Thoracic aorta (tissue), 2 donors: Measurements from ENCODE around the gene MAGEA9B. TPM values are rescaled to one million over a fixed set of nuclear protein-coding genes. Genes with fewer than 3 reads are reported as not detected.
"Not testable (repeated sequence)": the region's sequence is repeated elsewhere in the genome, so short reads cannot be mapped to it uniquely, and the experiment has no call there.

Experiments
- ATAC-seq: fragments of 150-250 bp; one replicate; pipeline ENCODE4 v1.8.0; 2017; ENCODE audit warnings: low read depth; ENCODE audit not compliant: insufficient number of reproducible peaks, low FRiP score
- DNase-seq: peaks from one replicate; pipeline ENCODE4 v3.0.0-alpha.2; 2020; ENCODE audit warnings: low spot score
- H3K27ac ChIP-seq, 2 donors: fragments of 200-600 bp; sonication (generic); 1 replicate in 1 of 2; 2 replicates in 1 of 2; pipeline ENCODE4 v1.5.1; 2016; ENCODE audit warnings: mild to moderate bottlenecking in 2 of 2, moderate library complexity in 2 of 2
- H3K27me3 ChIP-seq: fragments of 200-600 bp; sonication (generic); replicated peaks from 2 replicates; pipeline ENCODE4 v1.6.0; 2016; ENCODE audit warnings: mild to moderate bottlenecking; ENCODE audit not compliant: insufficient read depth
- H3K36me3 ChIP-seq: fragments of 200-600 bp; sonication (generic); one replicate; pipeline ENCODE4 v1.5.1; 2016
- H3K4me1 ChIP-seq, 2 donors: fragments of 200-600 bp; sonication (generic); 1 replicate in 1 of 2; 2 replicates in 1 of 2; pipeline versions ENCODE4 v1.5.1 to v1.6.0; 2016; ENCODE audit warnings: low read depth in 2 of 2, mild to moderate bottlenecking in 1 of 2; ENCODE audit not compliant: control insufficient read depth in 1 of 2
- H3K4me3 ChIP-seq: fragments of 200-600 bp; sonication (generic); 2 replicates; pipeline ENCODE4 v1.5.1; 2016; ENCODE audit warnings: mild to moderate bottlenecking
- H3K9me3 ChIP-seq: fragments of 200-600 bp; sonication (generic); 2 replicates; pipeline ENCODE4 v1.5.1; 2016
- CTCF ChIP-seq: fragments of 200-600 bp; sonication (generic); IDR thresholded peaks from one replicate; pipeline ENCODE4 v1.5.1; 2019; ENCODE audit warnings: antibody characterized with exemption
- total RNA-seq, 2 donors: library from RNA; depleted of rRNA; stranded (reverse); fragments of >200 nt; gene quantifications; one replicate each; pipeline versions ENCODE4 v1.1.0 to v1.2.3, GENCODE V29; 2016

The MAGEA9B gene
- total RNA-seq, 2 donors from 2014 or later: not detected

- ATAC-seq (no peak), DNase-seq (no peak)
- H3K4me3 ChIP-seq: no peak overlapping the region
- no peaks in the 10 kb centered on the region for H3K36me3 ChIP-seq
- no peak for TF ChIP-seq CTCF
- H3K9me3 ChIP-seq: no peaks in the 10 kb centered on the region
- no peaks in the 10 kb centered on the region for H3K27me3 ChIP-seq
- H3K4me1 ChIP-seq: peaks cover 0 to 14% of the 10 kb centered on the region in 2 donors
- peak overlapping the region in 1 of 2 donors; percentile 11 for H3K27ac ChIP-seq
These were observed 19.4 kb downstream of the MAGEA9B start for GRCh38 chrX:149567621-149568417.

- TF ChIP-seq CTCF: no peak
- no peak for DNase-seq
- H3K27me3 ChIP-seq: no peaks in the 10 kb centered on the region
- no peak for ATAC-seq
- H3K9me3 ChIP-seq: no peaks in the 10 kb centered on the region
- no peak overlapping the region for H3K27ac ChIP-seq
- no peak overlapping the region for H3K4me3 ChIP-seq
- no peaks in the 10 kb centered on the region for H3K36me3 ChIP-seq
- peaks cover 0 to 5% of the 10 kb centered on the region in 2 donors for H3K4me1 ChIP-seq
These were observed 23.9 kb downstream of the MAGEA9B start for GRCh38 chrX:149563359-149563758.

- H3K9me3 ChIP-seq, H3K4me1 ChIP-seq, H3K27me3 ChIP-seq, ATAC-seq, H3K27ac ChIP-seq, DNase-seq, H3K4me3 ChIP-seq, H3K36me3 ChIP-seq: not testable (repeated sequence)
These were observed 32.0 kb downstream of the MAGEA9B start for GRCh38 chrX:149555251-149555650.

- H3K9me3 ChIP-seq, H3K27ac ChIP-seq, H3K4me1 ChIP-seq, H3K27me3 ChIP-seq, DNase-seq, ATAC-seq, H3K36me3 ChIP-seq, H3K4me3 ChIP-seq: not testable (repeated sequence)
These were observed 35.4 kb downstream of the MAGEA9B start for GRCh38 chrX:149551939-149552248.

- H3K4me1 ChIP-seq, ATAC-seq: not testable (repeated sequence)
These were observed 35.9 kb downstream of the MAGEA9B start for GRCh38 chrX:149551245-149551938.

GRCh38 chrX:149550454-149550853 lies 36.8 kb downstream of the MAGEA9B start:
- not testable (repeated sequence) for H3K9me3 ChIP-seq, ATAC-seq, H3K4me3 ChIP-seq, H3K27me3 ChIP-seq, DNase-seq, H3K27ac ChIP-seq, H3K4me1 ChIP-seq, H3K36me3 ChIP-seq

More at GRCh38 chrX:149551245-149551938, 35.9 kb downstream of the MAGEA9B start:
- H3K9me3 ChIP-seq, H3K36me3 ChIP-seq, H3K27me3 ChIP-seq, H3K27ac ChIP-seq, H3K4me3 ChIP-seq, DNase-seq: not testable (repeated sequence)

- H3K27ac ChIP-seq, ATAC-seq: not testable (repeated sequence)
These were observed 37.6 kb downstream of the MAGEA9B start, which contains the start of gene HSFX3 for GRCh38 chrX:149549701-149550100. TSS of gene HSFX3 (minus strand) at chrX:149549924. CDS start at chrX:149549852, 72 bp downstream.

GRCh38 chrX:149547782-149548181 lies 39.5 kb downstream of the MAGEA9B start:
- not testable (repeated sequence) for H3K9me3 ChIP-seq, H3K4me3 ChIP-seq, H3K36me3 ChIP-seq, H3K4me1 ChIP-seq, H3K27me3 ChIP-seq, DNase-seq, H3K27ac ChIP-seq, ATAC-seq

More at GRCh38 chrX:149549701-149550100, 37.6 kb downstream of the MAGEA9B start, which contains the start of gene HSFX3:
- not testable (repeated sequence) for H3K27me3 ChIP-seq, H3K36me3 ChIP-seq, H3K4me3 ChIP-seq, H3K9me3 ChIP-seq, H3K4me1 ChIP-seq, DNase-seq

GRCh38 chrX:149546962-149547361 lies 40.3 kb downstream of the MAGEA9B start:
- not testable (repeated sequence) for H3K27me3 ChIP-seq, ATAC-seq, H3K9me3 ChIP-seq, H3K36me3 ChIP-seq, H3K27ac ChIP-seq, H3K4me1 ChIP-seq, H3K4me3 ChIP-seq, DNase-seq

GRCh38 chrX:149545545-149546543 lies 41.4 kb downstream of the MAGEA9B start:
- H3K27me3 ChIP-seq, H3K27ac ChIP-seq, ATAC-seq, H3K4me1 ChIP-seq, H3K36me3 ChIP-seq, H3K4me3 ChIP-seq, H3K9me3 ChIP-seq, DNase-seq: not testable (repeated sequence)
